OCI-LY1 (cell line): ENCODE results near the gene HBM.

Experiments used
- EZH2 ChIP-seq: fragments of 200-600 bp; sonication (generic), shearing (Covaris generic); IDR thresholded peaks from 2 replicates; pipeline ENCODE4 v1.8.0; 2017; ENCODE audit warnings: borderline replicate concordance, mixed run types, mild to moderate bottlenecking, antibody characterized with exemption, low read length, moderate library complexity, mixed read lengths
- TF ChIP-seq, protein P1 (sequence below): fragments of 200-600 bp; sonication (generic), shearing (Covaris generic); IDR thresholded peaks from 2 replicates; pipeline ENCODE4 v1.5.1; 2017; ENCODE audit warnings: mild to moderate bottlenecking, antibody characterized with exemption, low read length, moderate library complexity, mixed read lengths

DNA sequence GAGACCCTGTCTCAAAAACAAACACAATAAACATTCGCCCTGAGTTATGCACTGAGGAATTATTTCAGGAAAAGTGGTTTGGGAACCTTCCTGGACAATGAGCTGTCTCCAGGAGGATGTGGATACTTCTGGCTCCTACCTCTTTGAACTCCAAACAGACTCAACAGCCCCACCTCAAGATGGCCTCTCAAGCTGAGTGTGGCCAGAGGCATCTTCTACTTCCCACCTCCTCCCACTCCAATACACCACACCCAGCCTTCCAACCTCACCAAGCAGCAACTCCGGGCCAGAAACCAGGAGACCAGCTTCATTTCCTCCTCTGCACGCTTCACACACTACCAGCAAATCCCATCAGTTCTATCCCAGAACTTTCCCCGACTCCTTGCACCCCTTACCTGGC is 26.1 kb downstream of the HBM start:
- TF ChIP-seq, protein P1, sequence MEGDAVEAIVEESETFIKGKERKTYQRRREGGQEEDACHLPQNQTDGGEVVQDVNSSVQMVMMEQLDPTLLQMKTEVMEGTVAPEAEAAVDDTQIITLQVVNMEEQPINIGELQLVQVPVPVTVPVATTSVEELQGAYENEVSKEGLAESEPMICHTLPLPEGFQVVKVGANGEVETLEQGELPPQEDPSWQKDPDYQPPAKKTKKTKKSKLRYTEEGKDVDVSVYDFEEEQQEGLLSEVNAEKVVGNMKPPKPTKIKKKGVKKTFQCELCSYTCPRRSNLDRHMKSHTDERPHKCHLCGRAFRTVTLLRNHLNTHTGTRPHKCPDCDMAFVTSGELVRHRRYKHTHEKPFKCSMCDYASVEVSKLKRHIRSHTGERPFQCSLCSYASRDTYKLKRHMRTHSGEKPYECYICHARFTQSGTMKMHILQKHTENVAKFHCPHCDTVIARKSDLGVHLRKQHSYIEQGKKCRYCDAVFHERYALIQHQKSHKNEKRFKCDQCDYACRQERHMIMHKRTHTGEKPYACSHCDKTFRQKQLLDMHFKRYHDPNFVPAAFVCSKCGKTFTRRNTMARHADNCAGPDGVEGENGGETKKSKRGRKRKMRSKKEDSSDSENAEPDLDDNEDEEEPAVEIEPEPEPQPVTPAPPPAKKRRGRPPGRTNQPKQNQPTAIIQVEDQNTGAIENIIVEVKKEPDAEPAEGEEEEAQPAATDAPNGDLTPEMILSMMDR = no peak
- TF ChIP-seq EZH2 = no peak
